ENCODE results near the gene RBM22. TPM values are rescaled to one million over a fixed set of nuclear protein-coding genes. Genes with fewer than 3 reads are reported as not detected.
"Not testable (repeated sequence)": the region's sequence is repeated elsewhere in the genome, so short reads cannot be mapped to it uniquely, and the experiment has no call there.

RBM22 gene
- 35.0 and 40.9 TPM in 2 replicates for total RNA-seq
- polyA plus RNA-seq (2012) = 33.2 TPM

GRCh38 chr5:150700594-150701377 lies at the start of gene RBM22:
RBM22 (minus strand) TSS chr5:150701062; CDS start chr5:150700985, 77 bp downstream.
- peak; percentile 93 for DNase-seq (ENCODE audit: low read depth)

- no peak for DNase-seq (ENCODE audit: low read depth)
These were observed 49.6 kb upstream of the RBM22 start for GRCh38 chr5:150750469-150750868.

GRCh38 chr5:150743142-150743488 lies 42.3 kb upstream of the RBM22 start:
- not testable (repeated sequence) for DNase-seq (ENCODE audit: low read depth)

- DNase-seq (ENCODE audit: low read depth) = not testable (repeated sequence)
These were observed 41.7 kb upstream of the RBM22 start for GRCh38 chr5:150742455-150743141.

GRCh38 chr5:150740992-150741391 lies 40.1 kb upstream of the RBM22 start:
- no peak for DNase-seq (ENCODE audit: low read depth)

- DNase-seq (ENCODE audit: low read depth) = peak; percentile 41
These were observed 38.0 kb upstream of the RBM22 start for GRCh38 chr5:150738862-150739261.

- peak; percentile 77 for DNase-seq (ENCODE audit: low read depth)
These were observed 33.9 kb upstream of the RBM22 start for GRCh38 chr5:150734579-150735384.

- DNase-seq (ENCODE audit: low read depth) = no peak
These were observed 30.9 kb upstream of the RBM22 start for GRCh38 chr5:150731669-150732242.

GRCh38 chr5:150729859-150730258 lies 29.0 kb upstream of the RBM22 start:
- DNase-seq (ENCODE audit: low read depth) = peak; percentile 55

- DNase-seq (ENCODE audit: low read depth) = no peak
These were observed 23.0 kb upstream of the RBM22 start for GRCh38 chr5:150723845-150724244.

- no peak for DNase-seq (ENCODE audit: low read depth)
These were observed 9.3 kb upstream of the RBM22 start for GRCh38 chr5:150710165-150710564.

- no peak for DNase-seq (ENCODE audit: low read depth)
These were observed 6.0 kb upstream of the RBM22 start for GRCh38 chr5:150706776-150707390.

GRCh38 chr5:150703762-150704161 lies 2.9 kb upstream of the RBM22 start:
- no peak for DNase-seq (ENCODE audit: low read depth)

- DNase-seq (ENCODE audit: low read depth) = no peak
These were observed 642 bp downstream of the RBM22 start for GRCh38 chr5:150700246-150700593.

- peak; percentile 30 for DNase-seq (ENCODE audit: low read depth)
These were observed 6.2 kb downstream of the RBM22 start for GRCh38 chr5:150694612-150695011.

- DNase-seq (ENCODE audit: low read depth) = no peak
These were observed 8.6 kb downstream of the RBM22 start for GRCh38 chr5:150692276-150692675.

- DNase-seq (ENCODE audit: low read depth) = no peak
These were observed 10.1 kb downstream of the RBM22 start for GRCh38 chr5:150690760-150691159.

- no peak for DNase-seq (ENCODE audit: low read depth)
These were observed 11.7 kb downstream of the RBM22 start for GRCh38 chr5:150689120-150689519.

- DNase-seq (ENCODE audit: low read depth) = no peak
These were observed 24.3 kb downstream of the RBM22 start for GRCh38 chr5:150676578-150676977.

GRCh38 chr5:150675069-150675468 lies 25.8 kb downstream of the RBM22 start:
- no peak for DNase-seq (ENCODE audit: low read depth)

- no peak for DNase-seq (ENCODE audit: low read depth)
These were observed 26.5 kb downstream of the RBM22 start for GRCh38 chr5:150674341-150674821.
